HG03378 (cell line): ENCODE measurements around the gene TANC2.

Experiments
- ATAC-seq: cut with Tn5 transposase; IDR thresholded peaks from one replicate; pipeline ENCODE4 v1.9.1; 2021; ENCODE audit warnings: mild to moderate bottlenecking, moderate library complexity; ENCODE audit not compliant: unreplicated experiment

The TANC2 gene

DNA sequence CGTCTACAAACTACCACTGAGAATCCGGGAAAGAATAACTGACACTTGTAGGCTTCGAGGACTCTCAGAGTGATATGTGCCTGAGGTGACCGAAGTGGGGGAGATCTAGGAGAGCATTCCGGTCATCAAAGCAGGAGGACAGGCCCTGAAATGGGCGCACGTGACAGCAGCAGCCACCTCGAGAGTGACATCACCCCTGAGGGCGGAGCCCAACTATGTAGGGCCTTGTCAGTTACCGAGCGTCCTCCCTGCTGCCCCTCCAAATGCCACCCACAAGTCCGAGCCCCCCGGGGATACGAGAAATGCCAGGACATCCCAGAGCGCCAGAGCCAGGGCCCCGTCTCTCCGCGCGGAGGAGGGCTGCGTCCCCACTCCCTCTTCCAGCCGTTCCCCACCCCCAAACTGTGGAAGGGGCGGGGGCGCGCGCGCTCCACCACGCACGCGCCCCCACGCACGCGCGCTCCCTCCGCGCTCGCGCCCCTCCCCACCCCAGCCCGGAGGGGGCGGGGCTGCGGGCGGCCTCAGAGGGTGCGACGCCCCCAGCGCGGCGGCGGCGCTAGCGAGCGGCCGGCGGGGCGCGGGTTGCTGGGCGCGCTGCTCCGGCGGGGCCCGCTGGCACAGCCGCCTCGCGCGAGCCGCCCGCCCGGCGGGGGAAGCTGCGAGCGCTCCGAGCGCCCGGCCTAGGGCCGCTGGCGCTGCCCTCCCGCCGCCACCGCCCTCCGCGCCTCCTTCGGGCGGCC, at the start of gene TANC2:
Gene TANC2, plus strand, starts transcription at position 550 of the 740 bp plus-strand sequence. CDS start 43,325 bp downstream, outside the sequence.
- ATAC-seq, result peak; percentile 47

- no peak for ATAC-seq
Measured at GRCh38 chr17:62916684-62917571, 49.1 kb upstream of the TANC2 start.

DNA sequence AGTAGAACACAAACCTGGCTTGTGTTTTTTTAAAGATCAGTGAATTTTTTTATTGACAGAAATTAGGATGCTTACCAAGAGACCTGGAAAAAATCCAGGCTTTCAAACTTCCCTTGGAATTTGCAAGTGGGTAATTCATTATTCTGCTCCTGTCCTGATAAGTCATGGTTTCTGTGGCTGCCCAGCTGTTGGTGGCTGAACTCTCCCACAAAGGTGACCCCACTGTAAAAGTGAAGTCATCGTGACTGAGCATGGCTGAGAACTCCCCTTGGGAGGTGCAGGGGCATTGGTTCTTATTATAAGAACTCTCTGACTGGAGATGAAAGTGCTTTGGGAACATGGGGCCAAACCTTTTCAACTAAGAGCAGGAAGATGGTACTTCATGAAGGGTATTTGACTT, 46.6 kb upstream of the TANC2 start:
- ATAC-seq, result no peak

DNA sequence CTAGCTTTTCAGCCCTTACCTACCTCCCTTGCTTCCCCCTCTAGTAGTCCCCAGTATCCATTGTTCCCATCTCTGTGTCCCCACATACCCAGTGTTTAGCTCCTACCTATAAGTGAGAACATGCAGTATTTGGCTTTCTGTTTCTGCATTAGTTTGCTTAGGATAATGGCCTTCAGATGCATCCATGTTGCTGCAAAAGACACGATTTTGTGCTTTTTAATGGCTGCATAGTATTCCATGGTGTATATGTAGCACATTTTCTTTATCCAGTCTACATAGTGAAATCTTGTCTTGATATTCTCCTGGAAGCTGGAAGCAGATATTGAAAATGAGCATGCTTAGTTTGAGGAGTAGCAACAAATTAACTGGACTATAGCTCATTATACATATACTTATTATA, 45.7 kb upstream of the TANC2 start:
- no peak for ATAC-seq

DNA sequence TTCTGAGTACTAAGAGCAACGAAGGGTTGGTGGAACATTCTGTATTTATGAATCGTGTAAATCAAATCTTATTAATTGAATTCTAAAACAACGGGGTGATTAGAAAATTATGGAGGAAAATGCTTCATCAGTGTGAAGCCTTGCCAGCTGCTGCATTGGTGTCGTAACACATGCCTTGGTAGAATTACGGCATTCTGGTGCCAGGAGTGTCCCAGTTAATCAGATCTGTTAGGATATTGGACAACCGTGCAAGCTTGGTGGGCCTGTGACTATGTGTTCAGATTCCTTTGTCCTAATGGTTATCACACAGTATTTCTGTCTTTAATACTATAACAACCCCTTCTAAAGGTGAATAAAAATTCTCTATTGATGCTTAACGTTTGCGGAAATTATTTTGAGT, 44.2 kb upstream of the TANC2 start:
- ATAC-seq, result no peak

DNA sequence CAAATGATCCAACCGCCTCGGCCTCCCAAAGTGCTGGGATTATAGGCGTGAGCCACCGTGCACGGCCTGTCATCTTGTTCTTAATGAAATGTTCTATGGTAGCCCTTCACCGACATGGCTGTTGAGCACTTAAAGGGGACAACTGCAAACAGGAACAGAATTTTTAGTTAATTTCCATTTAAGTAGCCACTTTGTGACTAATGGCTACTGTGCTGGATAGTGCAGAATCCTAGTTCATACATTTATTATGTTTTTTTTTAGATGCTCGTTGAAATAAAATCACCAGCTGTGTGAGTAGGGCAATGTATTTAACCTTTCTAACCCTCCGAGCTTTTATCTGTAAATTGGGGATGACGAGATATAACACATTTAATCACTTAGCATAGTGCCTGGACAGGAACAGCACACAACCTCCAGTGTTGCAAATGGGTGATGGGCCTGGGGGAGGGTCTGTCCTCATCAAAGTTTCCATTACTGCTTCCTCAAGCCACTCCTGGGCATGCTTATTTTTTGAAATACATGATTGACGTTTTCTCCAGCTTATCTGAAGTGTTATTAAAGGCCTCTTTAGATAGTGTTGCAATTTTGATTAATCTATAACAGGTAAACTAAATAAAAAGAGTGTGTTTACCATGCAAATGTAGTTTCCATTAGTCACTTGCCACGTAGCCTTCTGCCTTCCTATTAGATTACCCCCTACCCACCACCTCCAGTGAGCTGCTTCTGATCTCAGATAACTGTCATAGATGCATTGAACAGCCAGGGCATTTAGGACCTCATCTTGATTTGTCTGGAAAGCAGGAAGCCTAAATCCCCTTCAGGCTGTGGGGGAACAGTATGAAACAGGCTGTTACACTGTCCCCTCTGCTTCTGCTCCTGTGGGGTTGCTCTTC, 42.5 kb upstream of the TANC2 start:
- ATAC-seq, result no peak

DNA sequence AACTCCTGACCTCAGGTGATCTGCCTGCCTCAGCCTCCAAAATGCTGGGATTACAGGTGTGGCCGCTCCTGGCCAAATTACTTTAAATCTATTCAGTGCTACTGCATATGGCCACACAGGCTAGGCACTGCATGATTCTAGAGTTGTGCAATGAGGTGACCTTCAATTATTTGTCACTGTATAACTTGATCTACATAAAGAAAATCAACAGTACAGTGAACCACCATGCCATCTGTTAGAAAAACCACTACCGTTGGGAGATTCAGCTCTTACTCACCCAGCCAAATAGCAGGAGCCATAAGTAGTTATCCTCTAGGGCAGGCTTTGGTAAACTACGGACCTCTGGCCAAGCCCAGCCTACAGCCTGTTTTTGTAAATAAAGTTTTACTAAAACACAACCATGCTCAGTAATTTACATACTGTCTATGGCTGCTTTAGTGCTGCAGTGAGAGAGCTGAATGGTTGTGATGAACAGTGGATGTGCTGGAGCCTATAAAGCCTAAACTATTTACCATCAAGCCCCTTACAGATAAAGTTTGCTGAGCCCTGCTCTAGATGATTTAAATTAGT, 40.7 kb upstream of the TANC2 start:
- ATAC-seq, result no peak

GRCh38 chr17:62927083-62927482, 39.0 kb upstream of the TANC2 start:
- ATAC-seq, result no peak

DNA sequence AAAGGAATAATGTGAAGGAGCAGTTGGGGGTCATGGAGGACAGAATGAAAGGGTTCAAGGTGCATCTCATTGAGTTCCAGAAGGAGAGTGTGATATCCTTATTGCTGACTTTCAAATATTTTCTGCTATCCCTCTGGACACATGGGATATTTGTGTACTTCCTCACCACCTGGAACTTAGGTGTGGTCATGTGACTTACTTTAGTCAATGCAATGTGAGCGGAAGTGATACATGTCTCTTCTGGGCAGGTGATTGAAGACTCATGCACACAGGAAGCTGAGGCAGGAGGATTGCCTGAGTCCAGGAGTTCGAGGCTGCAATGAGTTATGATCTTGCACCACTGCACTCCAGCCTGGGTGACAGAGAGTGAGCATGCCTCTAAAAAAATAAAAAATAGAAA, 36.7 kb upstream of the TANC2 start:
- ATAC-seq, result no peak

GRCh38 chr17:62931101-62931500, 34.9 kb upstream of the TANC2 start:
- no peak for ATAC-seq

DNA sequence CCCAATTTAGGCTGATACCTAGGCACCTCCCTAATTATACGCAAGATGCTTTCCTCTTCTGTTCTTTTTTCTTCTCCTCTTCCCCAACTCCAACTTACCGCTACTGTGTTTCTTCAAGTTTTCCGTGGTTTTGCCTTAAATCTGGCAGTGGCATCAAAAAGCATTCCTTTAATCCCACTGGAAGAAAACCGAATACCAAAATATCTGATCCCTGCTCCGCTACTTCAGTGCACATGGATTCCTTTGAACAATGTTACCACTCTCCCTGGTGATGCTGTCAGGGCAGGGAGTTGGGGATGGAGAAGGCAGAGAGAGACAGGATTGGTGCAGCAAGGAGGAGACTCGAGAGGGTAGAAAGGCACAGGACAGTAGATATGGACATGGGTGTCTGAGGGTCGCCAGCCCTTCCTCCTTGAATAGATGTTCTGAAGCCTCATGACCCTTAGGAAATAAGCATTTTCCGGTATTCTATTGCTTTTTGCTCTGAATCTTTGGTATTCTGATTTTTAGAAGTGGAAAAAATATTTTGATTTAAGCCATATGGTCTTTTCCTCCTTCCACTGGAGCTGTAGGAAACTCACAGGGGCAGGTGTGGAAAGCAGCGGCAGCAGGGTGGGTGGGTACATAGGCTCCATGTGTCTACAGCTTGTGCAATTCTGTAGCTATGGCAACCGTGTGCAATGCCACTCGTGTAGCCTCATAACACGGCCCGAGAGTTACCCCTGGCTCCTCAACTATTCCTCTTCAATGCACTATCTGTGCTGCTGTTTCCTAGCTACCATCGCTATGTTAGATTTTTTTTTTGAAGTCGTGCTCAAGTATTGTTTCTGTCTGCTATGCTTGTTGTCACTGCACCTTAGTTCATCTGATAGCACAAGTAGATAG, 32.3 kb upstream of the TANC2 start:
- ATAC-seq, result no peak

DNA sequence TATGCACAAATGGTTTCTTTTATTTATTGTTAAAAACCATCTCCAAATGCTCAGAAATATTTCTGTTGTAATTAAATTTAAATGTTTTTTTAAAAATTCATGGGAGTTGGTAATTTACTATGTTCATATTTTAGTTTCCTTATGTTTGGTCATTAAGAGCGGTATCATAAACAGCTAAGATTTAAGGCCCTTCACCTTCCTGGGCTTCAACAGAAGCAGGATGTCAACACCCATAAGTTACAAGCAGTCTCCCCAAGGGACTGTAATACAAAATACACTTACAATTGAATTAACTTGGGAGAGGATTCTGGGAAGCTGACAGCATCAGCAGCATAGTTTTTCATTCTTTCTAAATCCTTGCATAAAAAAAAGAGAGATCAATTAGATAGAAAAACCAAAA, 30.9 kb upstream of the TANC2 start:
- no peak for ATAC-seq

- no peak for ATAC-seq
Measured at GRCh38 chr17:62935523-62935922, 30.5 kb upstream of the TANC2 start.

DNA sequence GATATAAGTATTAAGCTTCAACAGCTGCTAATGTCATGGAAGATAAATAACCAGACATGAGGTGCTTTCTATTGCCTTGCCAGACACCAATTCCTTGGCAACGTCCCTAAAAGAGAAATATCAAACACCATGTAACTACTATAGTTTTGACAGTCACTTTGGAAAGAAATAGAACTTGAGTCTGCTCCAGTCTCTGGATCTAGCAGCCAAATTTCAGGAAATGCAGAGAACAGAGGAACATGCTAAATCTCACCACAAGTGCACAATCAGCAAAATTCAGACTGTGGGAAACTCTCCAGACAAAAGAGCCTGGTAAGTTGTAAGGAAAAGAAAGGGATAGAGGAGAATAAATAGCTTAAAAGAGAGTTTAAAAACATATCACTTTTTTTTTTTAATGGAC, 28.4 kb upstream of the TANC2 start:
- no peak for ATAC-seq

DNA sequence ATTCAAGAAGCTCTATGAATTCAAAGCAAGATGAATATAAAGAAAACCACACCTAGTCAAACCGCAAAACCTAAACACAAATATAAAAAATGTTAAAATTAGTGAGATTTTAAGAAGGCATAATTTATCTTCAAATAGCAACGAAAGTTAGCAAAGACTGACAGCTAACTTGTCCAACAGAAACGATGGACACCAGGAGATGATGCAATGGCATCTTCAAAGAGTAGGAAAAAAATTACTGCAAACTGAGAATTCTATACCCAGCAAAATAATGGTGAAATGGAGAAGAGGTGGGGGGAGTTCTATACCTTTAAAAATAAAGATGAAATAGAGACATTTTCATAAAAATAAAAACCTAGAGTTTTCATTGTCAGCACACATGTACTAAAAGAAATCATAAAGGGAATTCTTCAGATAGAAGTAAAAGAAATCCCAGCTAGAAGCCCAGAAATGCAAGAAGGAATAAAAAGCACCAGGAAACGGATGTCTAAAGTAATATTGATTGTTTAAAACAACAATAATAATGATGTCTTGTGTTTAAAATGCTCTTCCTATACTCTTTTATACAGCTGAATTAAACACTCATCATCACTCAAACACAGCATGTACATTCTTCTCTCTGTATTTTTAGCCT, 24.6 kb upstream of the TANC2 start:
- no peak for ATAC-seq

- no peak for ATAC-seq
Measured at GRCh38 chr17:62948370-62948769, 17.7 kb upstream of the TANC2 start.

GRCh38 chr17:62949036-62949435, 17.0 kb upstream of the TANC2 start:
- no peak for ATAC-seq

DNA sequence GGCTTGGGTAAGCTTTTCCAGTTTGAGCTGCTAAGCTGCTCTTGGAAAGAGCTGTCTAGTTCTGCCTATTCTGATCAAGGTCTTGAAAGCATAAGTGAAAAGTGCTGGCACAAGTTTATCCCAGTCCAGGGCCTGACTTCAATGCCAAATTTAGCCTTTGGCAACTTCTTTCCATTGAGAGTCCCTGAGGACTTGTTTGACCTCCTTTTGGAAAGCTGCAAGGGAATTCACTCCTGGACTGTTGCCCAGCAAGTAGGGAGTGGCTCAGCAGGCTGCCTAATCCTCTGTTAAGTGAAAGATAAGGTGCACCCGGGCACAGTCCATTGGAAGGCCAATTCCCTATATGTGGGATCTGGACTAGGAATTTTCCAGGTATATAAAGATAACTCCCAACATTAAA, 16.0 kb upstream of the TANC2 start:
- no peak for ATAC-seq

- no peak for ATAC-seq
Measured at GRCh38 chr17:62955841-62956352, 10.1 kb upstream of the TANC2 start.
